COLO668 (cell line): ENCODE data around the gene SETD2.
"Not testable (repeated sequence)": the region's sequence is repeated elsewhere in the genome, so short reads cannot be mapped to it uniquely, and the experiment has no call there.

Source experiments
- DNase-seq: peaks from one replicate; lab custom pipeline; 2025; ENCODE audit not compliant: unreplicated experiment; lab: John Stamatoyannopoulos, UW

The SETD2 gene

GRCh38 chr3:47104259-47104658 is 59.7 kb downstream of the SETD2 start:
- no peak for DNase-seq

DNA sequence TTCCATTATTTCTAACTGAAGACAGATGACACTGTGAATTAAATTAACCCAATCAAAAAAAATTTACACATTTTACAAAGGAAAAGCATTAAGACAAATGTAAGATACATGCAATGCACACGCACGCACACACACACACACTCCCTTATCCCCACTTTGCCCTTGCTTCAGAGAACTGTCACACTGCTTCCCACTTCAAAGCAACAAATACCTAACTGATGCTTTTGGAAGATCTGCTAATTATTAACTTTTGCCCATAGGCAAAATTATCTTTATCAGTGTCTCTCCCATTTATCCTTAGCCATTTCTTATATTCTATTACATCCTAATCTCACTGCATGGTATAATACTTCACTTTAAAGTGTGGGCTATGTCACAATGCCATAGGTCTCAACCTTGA is 60.3 kb downstream of the SETD2 start:
- DNase-seq = no peak

DNA sequence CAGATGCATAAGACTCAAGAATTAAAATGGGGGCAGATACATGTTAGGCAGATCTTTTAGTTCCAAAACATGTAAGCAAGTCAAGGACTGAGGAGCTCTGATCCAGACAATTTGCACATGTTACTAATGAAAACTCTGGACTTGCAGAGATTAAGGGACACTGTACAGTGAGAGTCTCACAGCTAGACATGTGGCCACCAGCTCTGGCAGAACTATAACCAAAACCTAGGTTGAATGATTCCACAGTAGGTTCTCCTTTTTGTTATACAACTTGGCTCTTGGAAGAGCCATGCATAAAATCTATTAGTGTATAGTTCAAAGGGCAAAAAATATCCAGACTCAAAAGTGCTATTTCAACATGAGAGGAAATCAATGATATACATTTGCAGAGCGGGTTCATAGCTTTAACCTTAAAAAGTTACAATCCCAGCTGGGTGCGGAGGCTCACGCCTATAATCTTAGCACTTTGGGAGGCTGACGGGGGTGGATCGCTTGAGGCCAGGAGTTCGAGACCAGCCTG is 61.8 kb downstream of the SETD2 start:
- no peak for DNase-seq

DNA sequence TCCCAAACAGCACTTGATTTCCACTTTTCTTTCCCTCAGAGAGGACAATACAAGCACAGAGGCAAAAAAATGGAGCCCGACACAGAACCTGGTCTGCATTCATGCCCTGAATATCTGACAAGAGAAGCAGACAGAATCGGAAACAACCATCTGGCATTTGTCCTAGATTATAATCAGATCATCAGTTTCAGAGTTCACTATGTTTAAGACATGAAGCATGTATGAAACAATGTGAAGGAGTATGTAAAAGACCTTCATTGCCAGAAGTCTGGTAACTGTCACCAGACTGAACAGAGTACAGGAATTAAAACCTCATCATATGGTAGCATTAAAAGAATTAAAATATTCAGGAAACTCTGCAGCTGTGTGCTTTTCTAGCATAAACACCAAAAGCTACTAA is 65.0 kb downstream of the SETD2 start:
- DNase-seq = no peak

- DNase-seq = no peak
These were observed 66.0 kb downstream of the SETD2 start for GRCh38 chr3:47097864-47098263.

DNA sequence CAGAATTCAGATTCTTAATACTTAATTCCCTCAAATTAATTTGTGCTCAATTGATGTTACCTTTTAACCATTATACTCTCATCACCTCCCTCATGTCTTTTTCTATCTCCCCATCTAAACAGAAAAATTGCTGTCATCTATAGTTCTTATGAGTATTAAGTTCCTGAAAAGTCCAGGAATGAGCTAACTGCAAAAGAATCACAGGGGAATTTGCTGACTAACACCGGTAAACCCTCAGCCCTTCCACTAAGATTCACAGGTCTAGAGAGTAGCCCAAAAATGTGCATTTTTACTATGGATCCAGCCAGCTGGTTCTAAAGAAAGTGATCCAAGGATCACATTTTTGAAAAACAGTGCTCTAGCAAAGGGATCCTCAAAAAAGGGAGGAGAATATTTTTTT is 67.0 kb downstream of the SETD2 start:
- no peak for DNase-seq

DNA sequence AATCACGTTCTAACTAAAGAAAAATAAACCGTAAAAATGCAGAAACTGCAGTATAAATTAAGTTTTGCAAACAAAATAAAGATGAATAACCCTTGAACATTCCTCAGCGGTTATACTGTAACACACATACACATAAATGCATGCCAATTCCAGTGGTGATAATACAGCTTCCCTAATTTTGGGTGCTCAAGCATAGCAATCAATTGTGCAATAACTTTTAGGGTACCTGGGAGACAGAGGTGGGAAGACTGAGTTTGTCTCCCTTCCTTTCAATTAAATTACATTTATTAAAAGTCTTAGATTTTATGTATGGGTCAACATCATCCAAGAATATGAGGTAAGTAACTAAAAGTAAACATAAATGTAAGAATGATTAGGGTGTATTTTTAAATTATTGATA is 71.8 kb downstream of the SETD2 start:
- no peak for DNase-seq

GRCh38 chr3:47089630-47090029 is 74.3 kb downstream of the SETD2 start:
- no peak for DNase-seq

DNA sequence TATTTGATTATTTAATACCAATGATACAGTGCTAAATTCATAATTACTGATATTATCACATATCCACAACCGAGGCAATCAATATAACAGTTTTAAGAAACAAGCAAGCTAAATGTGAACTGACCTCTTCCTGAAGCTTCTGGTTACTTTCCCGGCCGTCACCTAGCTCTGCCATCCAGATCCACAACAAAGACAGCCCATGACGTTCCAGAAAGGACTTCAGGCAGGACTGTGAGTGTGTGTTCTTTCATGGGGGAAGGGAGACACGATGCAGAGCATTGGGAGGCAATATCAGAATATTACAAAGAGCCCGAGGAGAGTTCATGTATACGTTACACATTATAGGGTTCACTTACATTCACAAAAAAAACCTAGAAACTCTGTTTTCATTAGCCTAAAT is 77.8 kb downstream of the SETD2 start:
- DNase-seq = no peak

DNA sequence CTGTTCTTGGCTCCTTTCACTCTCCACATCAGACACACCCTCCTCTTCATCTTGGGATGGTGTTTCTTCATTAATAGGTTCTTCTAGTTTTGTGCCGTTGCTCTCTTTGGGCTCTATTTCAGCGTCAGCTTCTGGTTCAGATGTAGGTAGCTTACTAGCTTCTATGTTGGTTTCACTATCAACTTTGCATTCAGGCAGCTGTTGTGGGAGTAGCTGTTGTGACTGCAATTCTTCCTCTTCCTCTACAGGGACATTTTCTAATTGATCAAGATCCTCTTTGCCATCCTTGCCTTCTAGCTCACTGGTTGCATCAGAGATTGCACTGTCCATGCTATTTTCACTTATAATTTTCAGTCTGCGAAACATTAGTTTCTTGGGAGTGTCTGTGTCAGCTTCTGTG is 80.1 kb downstream of the SETD2 start:
- no peak for DNase-seq

DNA sequence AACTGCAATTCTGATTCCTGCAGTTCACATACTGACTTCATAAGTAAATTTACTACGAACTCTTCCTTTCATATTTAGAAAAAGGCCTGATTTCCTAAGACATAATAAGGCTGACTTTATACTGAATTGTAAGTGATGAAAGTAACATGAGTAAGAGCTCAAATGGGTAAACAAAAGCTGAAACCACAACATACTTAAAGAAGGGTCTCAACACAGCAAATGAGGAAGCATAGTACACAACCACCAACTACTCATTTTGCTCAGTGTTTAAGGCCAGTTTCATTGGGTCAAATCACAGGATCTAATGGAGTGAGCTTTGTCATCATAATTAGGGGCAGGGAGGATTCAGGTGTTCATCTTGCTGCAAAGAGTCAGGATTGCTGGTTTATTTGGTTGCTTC is 81.4 kb downstream of the SETD2 start:
- no peak for DNase-seq

DNA sequence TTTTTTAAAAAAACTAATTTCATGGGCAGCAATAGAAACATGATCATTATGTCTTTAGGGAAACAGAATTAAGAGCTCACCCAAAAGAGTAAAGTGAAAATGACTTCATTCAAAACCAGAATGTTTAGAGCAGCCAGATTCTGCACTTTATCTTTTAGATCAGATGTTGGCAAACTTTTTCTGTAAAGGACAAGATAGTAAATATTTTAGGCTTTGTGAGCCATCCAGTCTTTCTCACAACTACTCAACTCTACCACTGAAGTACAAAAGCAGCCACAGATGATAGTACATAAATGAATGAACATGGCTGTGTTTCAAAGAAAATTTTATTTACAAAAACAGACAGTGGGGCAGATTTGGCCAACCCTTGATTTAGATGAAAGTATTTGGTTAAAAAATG is 84.5 kb downstream of the SETD2 start:
- no peak for DNase-seq

DNA sequence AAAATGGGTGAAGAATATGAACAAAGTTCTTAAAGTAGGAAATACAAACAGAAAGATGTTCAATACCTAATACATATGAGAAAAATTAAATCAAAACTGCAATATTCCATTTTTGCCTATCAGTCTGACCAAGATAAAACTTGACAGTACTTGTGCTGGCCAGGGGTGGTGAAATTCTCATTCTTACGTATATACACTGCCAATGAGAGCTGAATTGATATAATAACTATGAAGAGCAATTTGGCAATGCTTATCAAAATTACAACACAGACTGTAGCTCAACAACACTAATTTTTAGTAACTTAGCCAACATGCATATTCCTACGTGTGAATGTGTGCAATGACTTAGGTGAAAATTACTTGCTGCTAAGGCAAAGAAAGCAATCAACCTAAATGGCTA is 90.2 kb downstream of the SETD2 start:
- DNase-seq = no peak

DNA sequence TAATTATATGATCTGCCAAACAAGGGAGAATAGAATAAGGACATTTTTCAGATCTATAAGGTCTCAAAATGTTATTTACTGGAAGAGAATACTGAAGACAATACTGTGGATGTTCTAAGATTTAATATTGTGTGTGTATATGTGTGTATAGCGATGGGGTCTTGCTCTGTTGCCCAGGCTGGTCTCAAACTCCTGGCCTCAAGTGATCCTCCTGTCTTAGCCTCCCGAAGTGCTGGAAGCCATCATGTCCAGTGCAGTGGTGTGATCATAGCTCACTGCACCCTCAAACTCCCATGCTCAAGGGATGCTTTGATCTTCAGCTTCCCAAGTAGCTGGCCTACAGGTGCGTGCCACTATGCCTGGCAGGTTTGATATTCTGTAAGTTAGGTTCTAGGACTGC is 93.1 kb downstream of the SETD2 start:
- no peak for DNase-seq

DNA sequence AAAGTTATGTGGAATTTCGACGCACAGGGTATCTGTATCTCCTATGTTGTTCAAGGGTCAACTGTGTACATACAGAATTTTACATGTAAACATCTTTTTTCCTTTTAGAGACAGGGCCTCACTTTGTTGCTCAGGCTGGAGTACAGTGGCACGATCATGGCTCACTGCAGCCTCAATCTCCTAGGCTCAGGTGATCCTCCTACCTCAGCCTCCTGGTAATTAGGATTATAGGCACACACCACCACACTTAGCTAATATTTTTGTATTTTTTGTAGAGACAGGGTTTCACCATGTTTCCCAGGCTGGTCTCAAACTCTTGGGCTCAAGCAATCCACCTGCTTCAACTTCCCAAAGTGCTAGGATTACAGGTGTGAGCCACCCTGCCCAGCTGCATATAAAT is 97.7 kb downstream of the SETD2 start:
- DNase-seq = not testable (repeated sequence)

DNA sequence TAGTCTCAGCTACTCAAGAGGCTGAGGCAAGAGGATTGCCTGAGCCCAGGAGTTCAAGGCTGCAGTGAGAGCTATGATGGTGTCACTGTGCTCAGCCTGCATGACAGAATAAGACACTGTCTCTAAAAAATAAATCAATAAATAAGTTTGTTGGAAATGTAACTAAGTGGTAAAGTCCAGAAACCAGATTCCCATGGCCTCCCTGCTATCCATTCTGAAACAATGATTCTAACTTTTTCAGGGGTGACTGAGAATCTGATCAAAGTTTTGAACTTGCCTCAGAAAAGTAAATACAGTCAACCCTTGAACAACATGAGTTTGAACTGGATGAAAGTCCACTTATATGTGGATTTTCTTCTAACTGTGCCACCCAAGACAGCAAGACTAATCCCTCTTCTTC is 98.2 kb downstream of the SETD2 start:
- DNase-seq = no peak

- DNase-seq = no peak
These were observed 98.9 kb downstream of the SETD2 start for GRCh38 chr3:47065058-47065457.

GRCh38 chr3:47057212-47057671 is 106.7 kb downstream of the SETD2 start:
- DNase-seq = no peak

- no peak for DNase-seq
These were observed 107.2 kb downstream of the SETD2 start for GRCh38 chr3:47056705-47057104.

DNA sequence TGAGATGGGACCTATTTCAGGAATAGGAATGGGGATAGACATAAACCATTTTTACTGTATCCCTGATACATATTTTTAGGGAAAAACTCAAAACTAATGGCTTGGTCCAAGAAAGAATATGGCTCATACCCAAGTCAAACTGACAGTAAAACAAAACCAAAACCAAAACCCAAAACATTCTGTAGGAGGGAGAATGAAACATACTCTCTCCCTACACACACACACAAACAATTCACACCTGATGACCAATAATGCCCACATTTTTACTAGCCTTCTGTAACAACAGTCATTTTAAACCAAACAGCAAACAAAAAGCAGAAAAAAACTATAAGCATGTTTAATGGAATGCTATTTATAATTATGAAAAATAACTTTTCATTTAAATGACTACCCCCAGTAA is 109.5 kb downstream of the SETD2 start:
- no peak for DNase-seq

DNA sequence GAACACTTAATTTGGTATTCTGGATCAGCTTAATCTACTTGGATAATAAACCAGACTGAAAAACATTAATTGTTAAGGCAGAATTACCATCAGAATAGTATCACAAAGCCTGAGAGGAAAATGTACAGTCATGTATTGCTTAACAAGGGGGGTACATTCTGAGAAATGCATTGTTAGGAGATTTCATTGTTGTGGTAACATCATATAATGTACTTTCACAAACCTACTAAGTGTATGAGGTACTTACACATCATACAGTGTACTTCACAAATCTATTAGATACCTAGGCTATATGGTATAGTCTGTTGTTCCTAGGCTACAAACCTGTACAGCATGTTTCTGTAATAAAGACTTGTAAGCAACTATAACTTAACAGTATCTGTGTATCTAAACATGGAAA is 116.2 kb downstream of the SETD2 start:
- no peak for DNase-seq

- DNase-seq = no peak
These were observed 116.8 kb downstream of the SETD2 start for GRCh38 chr3:47047069-47047468.

DNA sequence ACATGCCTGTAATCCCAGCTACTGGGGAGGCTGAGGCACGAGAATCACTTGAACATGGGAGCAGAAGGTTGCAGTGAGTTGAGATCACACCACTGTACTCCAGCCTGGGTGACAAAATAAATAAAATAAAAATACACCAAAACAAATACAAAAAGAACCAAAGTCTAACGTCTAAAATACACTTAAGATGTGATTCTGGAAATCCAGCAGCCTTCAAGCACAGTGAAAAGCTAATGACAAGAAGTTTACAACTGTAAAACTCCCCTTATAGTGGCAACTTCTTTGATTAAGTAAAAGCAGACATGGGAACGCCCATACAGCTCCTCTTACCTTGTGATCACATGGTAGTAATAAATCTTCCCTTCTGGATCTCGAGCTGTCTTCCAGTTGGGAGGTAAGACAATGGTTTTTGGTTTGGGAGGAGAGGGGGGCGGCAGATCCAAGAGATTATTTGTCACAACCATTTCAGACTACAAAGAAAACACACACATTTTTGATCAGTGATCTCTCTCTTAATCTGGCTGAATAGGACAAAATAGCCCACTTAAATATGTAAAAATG is 121.6 kb downstream of the SETD2 start:
- no peak for DNase-seq

GRCh38 chr3:47041114-47041513 is 122.8 kb downstream of the SETD2 start:
- no peak for DNase-seq
